Measurements from ENCODE around the gene IL17C.

DNA sequence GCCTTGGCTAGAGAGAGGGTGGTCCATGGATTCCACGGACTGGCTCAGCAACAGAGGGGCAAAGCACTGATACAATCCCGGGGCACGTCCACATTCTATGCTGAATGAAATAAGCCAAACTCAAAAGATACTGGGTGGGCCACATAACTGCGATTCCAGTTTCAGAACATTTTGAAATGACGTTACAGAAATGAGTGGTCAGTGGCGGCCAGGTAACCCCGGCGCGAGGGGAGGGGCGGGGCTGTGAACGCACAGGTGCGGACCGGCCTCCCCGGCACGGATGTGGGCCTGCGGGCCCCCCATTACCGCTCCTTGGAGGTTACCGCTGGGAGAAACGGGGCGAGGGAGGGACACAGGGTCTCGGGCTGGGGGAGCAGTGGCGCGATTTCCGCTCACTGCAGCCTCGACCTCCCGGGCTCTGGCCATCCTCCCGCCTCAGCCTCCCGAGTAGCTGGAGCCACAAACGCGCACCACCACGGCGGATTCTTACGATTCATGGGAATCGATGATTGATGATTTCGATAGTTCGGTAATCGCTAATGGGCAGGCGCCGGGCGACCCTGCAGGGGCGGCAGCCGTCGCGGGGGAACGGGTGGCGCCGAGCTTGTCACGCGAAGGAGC is 24.0 kb downstream of the IL17C start:
- TF ChIP-seq, protein P1, sequence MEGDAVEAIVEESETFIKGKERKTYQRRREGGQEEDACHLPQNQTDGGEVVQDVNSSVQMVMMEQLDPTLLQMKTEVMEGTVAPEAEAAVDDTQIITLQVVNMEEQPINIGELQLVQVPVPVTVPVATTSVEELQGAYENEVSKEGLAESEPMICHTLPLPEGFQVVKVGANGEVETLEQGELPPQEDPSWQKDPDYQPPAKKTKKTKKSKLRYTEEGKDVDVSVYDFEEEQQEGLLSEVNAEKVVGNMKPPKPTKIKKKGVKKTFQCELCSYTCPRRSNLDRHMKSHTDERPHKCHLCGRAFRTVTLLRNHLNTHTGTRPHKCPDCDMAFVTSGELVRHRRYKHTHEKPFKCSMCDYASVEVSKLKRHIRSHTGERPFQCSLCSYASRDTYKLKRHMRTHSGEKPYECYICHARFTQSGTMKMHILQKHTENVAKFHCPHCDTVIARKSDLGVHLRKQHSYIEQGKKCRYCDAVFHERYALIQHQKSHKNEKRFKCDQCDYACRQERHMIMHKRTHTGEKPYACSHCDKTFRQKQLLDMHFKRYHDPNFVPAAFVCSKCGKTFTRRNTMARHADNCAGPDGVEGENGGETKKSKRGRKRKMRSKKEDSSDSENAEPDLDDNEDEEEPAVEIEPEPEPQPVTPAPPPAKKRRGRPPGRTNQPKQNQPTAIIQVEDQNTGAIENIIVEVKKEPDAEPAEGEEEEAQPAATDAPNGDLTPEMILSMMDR (conservative IDR thresholded peaks at IDR 0.05; ENCODE audit: low read depth, low read length) = no peak
- no peak for TF ChIP-seq EZH2 (IDR thresholded peaks at IDR 0.05; ENCODE audit: low read length, unreplicated experiment)
